Activated CD4-positive, alpha-beta T cell treated with anti-CD3 and anti-CD28 coated beads, Interleukin-2, amount 50 U/mL, for 1 hour (primary cell): ENCODE measurements around the gene ASTN2.

Experiments
- DNase-seq: peaks from one replicate; pipeline ENCODE4 v3.0.0-alpha.2; 2020

Gene ASTN2

DNA sequence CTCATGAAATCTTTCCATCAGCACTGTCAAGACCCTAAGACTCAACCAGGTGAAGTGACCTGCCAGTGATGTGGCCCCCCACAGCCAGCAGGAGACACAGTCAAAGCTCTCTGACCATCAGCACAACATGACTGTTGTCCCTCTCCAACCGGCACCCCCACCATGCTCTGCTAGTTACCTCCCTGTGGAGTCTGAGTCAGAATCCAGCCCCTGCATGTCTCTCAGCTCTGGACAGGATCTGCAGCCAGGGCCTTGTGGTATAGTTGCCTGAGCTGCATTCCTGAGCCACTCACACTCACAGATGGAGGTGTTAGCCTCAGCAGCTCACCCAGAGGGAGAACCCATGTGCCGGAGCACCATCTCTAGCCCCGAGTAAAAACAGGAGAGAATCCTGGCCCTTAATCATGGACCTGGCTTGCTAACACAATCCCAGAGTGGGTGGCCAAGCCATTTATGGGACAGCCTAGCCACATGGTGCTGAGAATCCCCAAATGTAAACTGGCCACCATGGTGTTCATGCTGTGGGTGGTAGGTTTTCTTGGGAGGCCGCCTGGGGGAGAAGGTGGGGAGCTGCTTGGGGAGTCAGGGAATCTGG, 1023.5 kb downstream of the ASTN2 start:
- DNase-seq, result no peak

DNA sequence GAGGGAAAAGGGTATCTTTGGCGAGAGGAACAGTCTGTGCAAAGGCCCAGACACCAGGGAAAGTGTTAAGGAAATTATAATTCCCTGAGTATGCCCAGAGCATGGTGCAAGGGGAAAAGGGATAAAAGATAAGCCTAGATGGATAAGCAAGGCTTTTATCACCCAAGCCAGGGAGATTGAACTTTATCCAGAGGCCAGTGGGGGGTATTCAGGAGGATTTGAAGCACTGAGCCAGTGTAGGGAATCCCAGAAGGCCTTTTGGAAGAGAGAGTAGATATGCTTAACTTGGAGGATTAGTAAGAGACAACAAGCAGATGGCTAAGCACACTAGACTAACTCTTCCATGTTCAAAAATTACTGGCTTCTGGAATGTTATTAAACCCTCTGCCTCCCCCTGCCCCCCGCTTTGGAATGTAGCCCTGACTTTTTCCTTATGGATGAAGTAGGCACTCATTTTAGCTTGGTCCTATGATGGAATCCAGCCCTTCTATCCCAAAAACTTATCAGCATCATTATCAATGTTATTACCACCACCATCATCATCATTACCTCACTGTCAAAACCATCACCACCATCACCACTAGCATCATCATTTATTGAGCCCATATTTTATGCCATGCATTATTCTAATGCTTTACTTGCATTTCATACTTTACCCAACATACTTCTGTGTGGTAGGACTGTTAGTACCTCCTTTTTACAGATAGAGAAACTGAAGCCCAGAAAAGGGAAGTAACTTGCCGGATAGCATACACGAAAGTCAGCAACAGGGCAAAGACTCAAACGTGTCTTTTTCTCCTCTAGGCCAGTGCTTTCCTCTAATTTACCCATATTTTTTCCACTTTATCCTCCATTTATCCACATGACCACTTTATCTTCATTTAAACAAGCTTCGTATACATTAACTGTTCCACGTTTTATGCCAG, 1024.3 kb downstream of the ASTN2 start:
- no peak for DNase-seq

DNA sequence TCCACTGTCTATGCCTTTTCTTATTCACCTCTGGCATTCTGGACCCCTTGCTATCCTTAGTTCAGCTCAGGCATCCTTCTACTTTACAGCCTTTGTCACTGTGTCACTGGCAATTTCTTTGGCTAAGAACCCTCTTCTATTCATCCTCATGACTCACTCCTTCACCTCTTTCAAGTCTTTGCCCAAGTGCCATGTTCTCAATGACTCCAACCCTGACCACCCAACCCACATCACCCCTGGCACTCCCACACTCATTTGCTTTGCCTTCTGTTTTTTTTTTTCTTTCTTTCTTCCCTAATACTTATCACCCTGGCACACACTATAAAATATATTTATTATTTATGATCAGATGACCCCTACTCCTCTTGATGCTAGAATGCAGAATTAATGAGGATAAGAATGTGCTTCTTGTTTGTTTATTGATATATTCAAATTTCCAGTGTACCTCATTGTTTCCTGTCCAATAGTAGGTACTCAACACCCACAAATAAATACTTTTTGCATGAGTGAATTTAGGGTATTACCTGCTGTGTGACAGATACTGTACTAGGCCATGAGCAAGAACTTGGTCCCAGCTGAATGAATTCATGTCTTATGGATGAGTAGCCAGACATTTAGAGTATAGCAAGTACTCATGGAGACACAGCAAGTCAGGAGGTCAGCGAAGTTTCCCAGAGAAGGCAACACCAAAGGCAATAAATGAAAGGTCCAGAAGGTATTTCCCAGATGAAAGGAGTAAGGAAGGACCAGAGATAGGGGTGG, 1025.1 kb downstream of the ASTN2 start:
- no peak for DNase-seq

DNA sequence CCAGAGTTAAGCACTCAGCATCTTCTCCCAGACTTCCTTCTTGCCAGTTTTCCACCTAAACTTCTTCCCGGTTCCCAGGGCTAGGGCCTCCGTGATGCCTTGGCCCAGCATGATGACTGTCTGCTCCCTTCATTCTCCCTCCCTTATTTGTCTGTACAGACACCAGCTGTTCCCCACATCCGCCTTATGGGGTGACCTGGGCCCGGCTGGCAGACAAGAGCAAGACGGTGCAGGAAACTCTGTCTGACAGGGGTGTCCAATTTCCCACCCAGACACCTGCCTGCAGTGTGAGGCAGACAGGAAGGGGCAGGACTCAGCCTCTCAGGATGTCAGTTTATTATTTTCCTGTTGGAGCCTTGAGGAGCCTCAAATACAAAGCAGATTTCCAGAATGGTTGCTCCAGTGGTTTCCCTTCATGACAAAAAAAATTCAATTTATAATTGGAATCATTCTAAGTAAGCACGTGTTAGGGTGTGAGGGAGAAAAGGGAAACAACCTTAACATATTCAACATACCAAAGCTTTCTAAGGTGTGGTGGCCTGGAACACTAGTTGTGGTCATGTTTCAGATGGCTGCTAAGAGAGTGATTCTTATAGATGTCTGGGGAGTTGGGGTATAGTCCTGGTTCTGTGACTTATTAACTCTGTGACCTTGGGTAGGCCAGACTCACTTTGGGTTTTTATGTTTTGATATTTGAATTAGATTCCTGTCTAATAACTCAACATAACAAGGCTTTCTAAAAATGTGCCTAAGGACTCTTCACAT, 1026.7 kb downstream of the ASTN2 start:
- DNase-seq, result no peak

DNA sequence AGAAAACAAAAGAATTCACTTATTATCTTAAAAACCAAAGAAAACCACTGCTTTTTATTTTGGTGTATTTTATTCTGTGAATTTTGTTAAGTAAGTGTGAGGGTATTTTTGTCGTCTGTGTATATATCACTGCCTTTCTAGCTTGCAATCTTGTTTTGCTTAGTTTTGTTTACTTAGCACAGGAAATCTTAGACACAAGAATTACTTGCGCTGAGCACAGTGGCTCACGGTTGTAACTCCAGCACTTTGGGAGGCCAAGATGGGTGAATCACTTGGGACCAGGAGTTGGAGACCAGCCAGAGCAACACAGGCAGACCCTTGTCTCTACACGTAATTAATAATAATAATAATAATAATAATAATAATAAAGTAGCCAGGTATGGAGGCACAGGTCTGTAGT, 1030.9 kb downstream of the ASTN2 start:
- no peak for DNase-seq

DNA sequence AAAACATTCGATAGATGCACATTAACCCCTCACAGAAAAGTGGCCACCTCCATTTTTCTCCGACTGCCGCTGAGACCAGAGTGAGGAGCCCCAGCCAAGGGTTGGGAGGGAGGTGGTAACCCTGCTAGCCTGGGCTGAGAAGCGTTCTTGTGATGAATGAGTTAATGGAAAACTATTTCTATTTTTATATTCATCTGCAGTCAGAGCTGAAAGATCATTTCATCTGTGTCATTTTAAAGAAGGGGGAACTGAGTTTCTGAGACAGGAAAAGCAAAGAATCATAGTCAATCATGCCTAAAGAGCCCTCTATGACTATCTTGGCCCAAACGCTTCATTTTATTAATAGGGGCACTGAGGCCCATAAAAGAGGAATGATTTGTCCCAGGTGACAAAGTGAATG, 1031.7 kb downstream of the ASTN2 start:
- no peak for DNase-seq

DNA sequence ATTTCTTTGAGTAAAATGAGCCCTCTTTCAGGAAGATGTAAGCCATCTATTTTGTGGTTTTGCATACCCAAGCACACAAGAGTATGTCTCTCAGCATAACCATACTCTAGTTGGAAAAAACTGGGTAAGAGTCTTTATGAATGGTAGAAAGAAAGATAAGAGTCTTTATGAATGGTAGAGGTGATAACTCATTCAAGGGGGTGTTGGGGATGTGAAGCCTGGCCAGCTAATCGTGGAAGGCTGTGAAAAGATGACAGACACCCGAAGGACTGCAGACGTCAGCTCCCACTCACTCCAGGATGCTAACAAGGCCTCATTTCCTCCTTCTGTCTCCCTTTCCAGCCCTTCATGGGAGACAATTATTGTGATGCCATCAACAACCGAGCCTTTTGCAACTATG, 1032.8 kb downstream of the ASTN2 start:
- DNase-seq, result no peak

DNA sequence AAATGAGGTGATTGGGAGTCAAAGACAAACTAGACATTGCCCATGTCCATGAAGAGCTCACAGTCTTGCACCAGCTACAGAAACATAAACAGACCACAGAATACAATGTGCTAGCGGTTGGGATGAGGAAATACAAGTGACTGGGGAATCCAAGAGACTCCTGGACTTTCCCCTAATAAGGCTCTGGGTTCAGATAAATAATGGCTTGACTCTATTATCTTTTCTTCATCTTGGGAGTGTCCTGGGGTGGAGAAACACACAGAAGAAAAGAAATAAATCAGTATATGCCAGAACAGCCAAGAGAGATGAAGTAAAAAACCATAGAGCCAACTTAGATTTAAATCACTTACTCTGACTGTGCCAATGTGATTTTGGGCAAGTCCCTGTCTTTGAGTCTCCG, 1033.5 kb downstream of the ASTN2 start:
- DNase-seq, result no peak

DNA sequence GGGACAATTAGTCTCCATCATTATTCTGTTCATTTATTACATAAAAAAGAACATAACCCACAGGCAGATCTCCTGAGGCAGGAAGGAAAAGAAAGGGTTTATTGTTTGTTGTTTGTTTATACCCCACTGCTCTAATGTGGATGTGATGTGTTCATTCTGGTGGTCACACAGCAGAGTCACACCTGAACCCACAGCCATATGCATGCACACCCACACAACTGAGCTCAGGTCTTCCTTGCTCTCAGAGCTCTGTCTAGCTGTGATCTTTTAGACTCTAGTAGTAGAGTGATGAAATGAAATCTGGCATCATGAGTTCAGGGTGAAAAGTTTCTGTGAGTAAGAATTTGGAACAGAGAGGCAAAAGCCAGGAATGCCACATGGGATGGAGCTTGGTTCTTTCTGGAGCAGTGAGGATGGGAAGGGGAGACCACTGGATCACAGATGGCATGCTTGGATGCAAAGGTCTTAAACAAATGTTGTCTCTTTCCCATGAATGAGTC, 1034.3 kb downstream of the ASTN2 start:
- no peak for DNase-seq

DNA sequence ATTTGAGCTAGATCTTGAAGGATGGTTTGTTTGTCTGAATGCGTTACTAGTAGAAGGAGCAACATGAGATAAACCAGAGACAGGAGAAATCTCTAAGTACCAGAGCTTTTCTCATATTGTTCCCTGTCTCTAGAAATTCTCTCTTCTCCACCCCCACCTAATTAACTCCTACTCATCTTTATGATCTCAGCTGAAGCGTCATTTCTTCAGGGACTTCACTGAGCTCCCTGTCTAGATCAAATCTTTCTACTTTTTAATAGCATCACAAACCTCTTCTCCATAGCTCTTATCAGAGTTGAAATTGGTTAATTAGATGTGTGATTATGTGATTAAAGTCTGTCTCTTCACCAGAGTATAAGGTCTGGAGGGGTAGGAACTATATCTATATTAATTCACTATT, 1035.0 kb downstream of the ASTN2 start:
- no peak for DNase-seq

DNA sequence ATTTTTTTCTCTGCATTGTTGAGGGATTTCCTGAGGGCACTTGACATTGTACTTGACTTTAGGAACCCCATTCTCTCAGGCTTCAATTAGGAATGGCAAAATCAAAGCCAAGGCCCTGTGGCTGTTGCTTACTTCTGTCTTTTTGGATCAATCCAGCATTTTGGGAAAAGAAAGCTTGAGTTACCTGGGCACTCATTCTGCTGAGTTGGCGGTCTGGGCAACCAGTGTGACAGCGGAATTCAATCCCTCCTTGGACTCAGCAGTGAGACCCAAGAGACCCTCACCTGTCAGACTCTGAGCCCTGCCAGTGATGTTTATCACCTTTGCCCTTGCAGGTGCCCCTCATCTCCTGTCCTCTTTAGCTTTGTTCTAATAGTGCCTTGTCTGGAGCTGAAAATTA, 1036.0 kb downstream of the ASTN2 start:
- no peak for DNase-seq

DNA sequence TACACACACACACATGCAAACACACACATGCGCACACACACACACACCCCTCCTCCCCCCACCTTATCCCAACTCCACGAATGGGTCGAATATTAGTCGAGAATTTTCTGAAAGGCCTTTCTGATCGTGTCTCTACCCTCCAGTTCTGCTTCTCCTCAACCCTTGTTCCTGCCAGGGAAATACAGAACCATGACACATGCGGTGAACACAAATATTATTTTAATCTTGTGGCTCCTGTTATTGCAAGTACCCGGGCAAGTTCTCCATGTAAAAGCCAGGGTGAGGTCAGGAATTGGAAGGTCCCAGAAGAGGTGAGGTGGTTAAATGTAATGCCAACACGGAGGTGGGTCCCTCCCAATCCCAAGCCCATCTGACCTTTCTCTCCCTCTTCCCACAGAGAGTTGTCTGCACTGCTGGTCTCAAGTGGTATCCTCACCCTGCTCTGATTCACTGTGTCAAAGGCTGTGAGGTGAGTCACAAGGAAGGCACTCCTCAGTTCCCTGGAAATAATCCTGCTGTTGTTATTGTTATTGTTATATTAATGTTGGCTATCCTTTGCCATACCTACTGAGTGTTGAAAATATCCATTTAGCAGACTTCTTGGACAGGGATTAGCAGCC, 1037.6 kb downstream of the ASTN2 start:
- DNase-seq, result no peak
